ENCODE measurements around the gene ADARB2. TPM values are rescaled to one million over a fixed set of nuclear protein-coding genes. Genes with fewer than 3 reads are reported as not detected.

Gene ADARB2
- total RNA-seq, 1 donor from 2014 or later, result 1.8 TPM

GRCh38 chr10:1736144-1736971, 967 bp downstream of the ADARB2 start:
- H3K4me1 Mint-ChIP-seq, result peaks cover 18% of the 10 kb centered on the region
- no peak for TF ChIP-seq CTCF (conservative IDR thresholded peaks at IDR 0.05)
- DNase-seq (ENCODE audit: low read depth, low spot score), result no peak
- H3K9me3 Mint-ChIP-seq, result no peaks in the 10 kb centered on the region
- peaks cover 89% of the 10 kb centered on the region for H3K27me3 Mint-ChIP-seq (ENCODE audit: low read depth)
- no peak overlapping the region for H3K27ac Mint-ChIP-seq (ENCODE audit: unreplicated experiment)
- peak overlapping the region; percentile 92 for H3K4me3 Mint-ChIP-seq
- no peaks in the 10 kb centered on the region for H3K36me3 Mint-ChIP-seq (ENCODE audit: low read depth)

- no peak for TF ChIP-seq CTCF (conservative IDR thresholded peaks at IDR 0.05)
- Mint-ChIP-seq H3K9me3 (no peaks in the 10 kb centered on the region), H3K27ac (ENCODE audit: unreplicated experiment) (no peak overlapping the region), H3K4me1 (peaks cover 18% of the 10 kb centered on the region), H3K4me3 (peak overlapping the region; percentile 89), H3K27me3 (ENCODE audit: low read depth) (peaks cover 85% of the 10 kb centered on the region), H3K36me3 (ENCODE audit: low read depth) (no peaks in the 10 kb centered on the region)
- no peak for DNase-seq (ENCODE audit: low read depth, low spot score)
Measured at GRCh38 chr10:1735562-1735961, 1.8 kb downstream of the ADARB2 start.

GRCh38 chr10:1734288-1734687, 3.0 kb downstream of the ADARB2 start:
- Mint-ChIP-seq H3K36me3 (ENCODE audit: low read depth) (no peaks in the 10 kb centered on the region), H3K27ac (ENCODE audit: unreplicated experiment) (no peak overlapping the region), H3K4me3 (peak overlapping the region; percentile 23), H3K4me1 (peaks cover 18% of the 10 kb centered on the region), H3K27me3 (ENCODE audit: low read depth) (peaks cover 80% of the 10 kb centered on the region), H3K9me3 (no peaks in the 10 kb centered on the region)
- no peak for TF ChIP-seq CTCF (conservative IDR thresholded peaks at IDR 0.05)
- DNase-seq (ENCODE audit: low read depth, low spot score), result no peak

GRCh38 chr10:1733720-1734119, 3.6 kb downstream of the ADARB2 start:
- Mint-ChIP-seq H3K4me3 (no peak overlapping the region), H3K27me3 (ENCODE audit: low read depth) (peaks cover 77% of the 10 kb centered on the region), H3K9me3 (no peaks in the 10 kb centered on the region), H3K27ac (ENCODE audit: unreplicated experiment) (no peak overlapping the region), H3K4me1 (peaks cover 18% of the 10 kb centered on the region), H3K36me3 (ENCODE audit: low read depth) (no peaks in the 10 kb centered on the region)
- no peak for TF ChIP-seq CTCF (conservative IDR thresholded peaks at IDR 0.05)
- no peak for DNase-seq (ENCODE audit: low read depth, low spot score)

- H3K4me1 Mint-ChIP-seq, result peaks cover 15% of the 10 kb centered on the region
- no peak overlapping the region for H3K27ac Mint-ChIP-seq (ENCODE audit: unreplicated experiment)
- H3K36me3 Mint-ChIP-seq (ENCODE audit: low read depth), result no peaks in the 10 kb centered on the region
- H3K9me3 Mint-ChIP-seq, result no peaks in the 10 kb centered on the region
- H3K4me3 Mint-ChIP-seq, result no peak overlapping the region
- no peak for TF ChIP-seq CTCF (conservative IDR thresholded peaks at IDR 0.05)
- H3K27me3 Mint-ChIP-seq (ENCODE audit: low read depth), result peaks cover 73% of the 10 kb centered on the region
- no peak for DNase-seq (ENCODE audit: low read depth, low spot score)
Measured at GRCh38 chr10:1732564-1732996, 4.7 kb downstream of the ADARB2 start.
